SK-N-SH (cell line): ENCODE results near the gene TCF3. TPM values are rescaled to one million over a fixed set of nuclear protein-coding genes. Genes with fewer than 3 reads are reported as not detected.

Experiments
- CTCF ChIA-PET: fragments of 300-600, 350-600 bp; formaldehyde crosslinking; extraction: SDS; loops from one replicate; lab custom pipeline; 2021; lab: Yijun Ruan, JAX
- POLR2A ChIA-PET: fragments of 350-600 bp; sonication (Branson Sonifier 250); formaldehyde crosslinking; extraction: SDS; loops from one replicate; lab custom pipeline; 2020; ENCODE audit warnings: antibody characterized with exemption, inconsistent platforms; lab: Yijun Ruan, JAX
- DNase-seq: peaks from one replicate; pipeline ENCODE4 v3.0.0; 2012
- H2AFZ ChIP-seq: fragments of 200-600 bp; sonication (generic); 2 replicates; pipeline ENCODE4 v1.8.1; 2016; ENCODE audit warnings: antibody characterized with exemption, mild to moderate bottlenecking, low read depth
- H3F3A ChIP-seq: fragments of 200-600 bp; sonication (generic); replicated peaks from 2 replicates; pipeline ENCODE3; 2016; ENCODE audit warnings: antibody characterized with exemption, mild to moderate bottlenecking; ENCODE audit not compliant: insufficient read depth
- H3K27ac ChIP-seq, 2 experiments: fragments of 200-500 bp in 1 of 2; fragments of 200-600 bp in 1 of 2; sonication (Bioruptor generic) in 1 of 2; sonication (generic), shearing (Covaris generic) in 1 of 2; 2 replicates each; pipeline versions ENCODE4 v1.5.1 to v1.6.1; 2014 to 2016; ENCODE audit warnings: low read depth in 2 of 2, inconsistent platforms in 1 of 2, low read length in 1 of 2, mild to moderate bottlenecking in 1 of 2, mixed read lengths in 1 of 2
- H3K27me3 ChIP-seq: fragments of 200-600 bp; sonication (generic), shearing (Covaris generic); 2 replicates; pipeline ENCODE4 v1.6.1; 2016; ENCODE audit warnings: mixed run types; ENCODE audit not compliant: insufficient read depth
- H3K36me3 ChIP-seq, 2 experiments: fragments of 200-500 bp in 1 of 2; fragments of 200-600 bp in 1 of 2; sonication (Bioruptor generic) in 1 of 2; sonication (generic) in 1 of 2; replicated peaks in 1 of 2; 2 replicates each; pipeline versions ENCODE3 to v1.5.1; 2014 to 2016; ENCODE audit warnings: low read length in 1 of 2, mild to moderate bottlenecking in 1 of 2; ENCODE audit not compliant: insufficient read depth in 2 of 2, control insufficient read depth in 1 of 2
- H3K4me1 ChIP-seq, 2 experiments: fragments of 200-500 bp in 1 of 2; fragments of 200-600 bp in 1 of 2; sonication (Bioruptor generic) in 1 of 2; sonication (generic), shearing (Covaris generic) in 1 of 2; 2 replicates each; pipeline versions ENCODE4 v1.5.1 to v1.6.1; 2014 to 2016; ENCODE audit warnings: low read depth in 1 of 2, low read length in 1 of 2, mixed run types in 1 of 2; ENCODE audit not compliant: insufficient read depth in 2 of 2, control insufficient read depth in 1 of 2
- H3K4me2 ChIP-seq: fragments of 200-600 bp; sonication (generic), shearing (Covaris generic); 2 replicates; pipeline ENCODE4 v1.6.1; 2017; ENCODE audit warnings: mixed run types
- H3K4me3 ChIP-seq, 2 experiments: fragments of 200-500 bp in 1 of 2; fragments of 200-600 bp in 1 of 2; sonication (Bioruptor generic) in 1 of 2; sonication (generic), shearing (Covaris generic) in 1 of 2; 2 replicates each; pipeline versions ENCODE4 v1.5.1 to v1.8.1; 2014 to 2016; ENCODE audit warnings: low read depth in 2 of 2, inconsistent platforms in 1 of 2, low read length in 1 of 2, mild to moderate bottlenecking in 1 of 2, mixed read lengths in 1 of 2, moderate library complexity in 1 of 2
- H3K79me2 ChIP-seq: fragments of 200-600 bp; sonication (generic); 2 replicates; pipeline ENCODE4 v1.8.1; 2017; ENCODE audit warnings: mild to moderate bottlenecking; ENCODE audit not compliant: insufficient read depth
- H3K9ac ChIP-seq: fragments of 200-600 bp; sonication (generic); 2 replicates; pipeline ENCODE4 v1.6.1; 2017; ENCODE audit warnings: mixed run types
- H3K9me2 ChIP-seq: fragments of 200-600 bp; sonication (generic); 2 replicates; pipeline ENCODE4 v1.6.1; 2017; ENCODE audit warnings: mixed run types
- H3K9me3 ChIP-seq: fragments of 200-600 bp; sonication (generic); 2 replicates; pipeline ENCODE4 v1.6.1; 2017; ENCODE audit warnings: mixed run types, mild to moderate bottlenecking, moderate library complexity
- H4K20me1 ChIP-seq: fragments of 200-600 bp; sonication (generic); 2 replicates; pipeline ENCODE4 v1.6.1; 2017; ENCODE audit warnings: mild to moderate bottlenecking, mixed run types; ENCODE audit not compliant: insufficient read depth
- ELF1 ChIP-seq: IDR thresholded peaks from 2 replicates; pipeline ENCODE4 v1.4.0; 2012
- EP300 ChIP-seq, 2 experiments: IDR thresholded peaks; 2 replicates each; pipeline versions ENCODE4 v1.4.0 to v1.6.1; 2012; ENCODE audit warnings: borderline replicate concordance in 1 of 2, low read depth in 1 of 2, low read length in 1 of 2
- EZH2phosphoT487 ChIP-seq: fragments of 200-600 bp; sonication (generic); IDR thresholded peaks from 2 replicates; pipeline ENCODE4 v1.6.1; 2017; ENCODE audit warnings: low read depth, mixed run types, mild to moderate bottlenecking, antibody characterized with exemption, moderate library complexity, borderline replicate concordance
- FOSL2 ChIP-seq: IDR thresholded peaks from 2 replicates; pipeline ENCODE4 v1.4.0; 2012; ENCODE audit warnings: low read depth, mild to moderate bottlenecking, moderate library complexity, borderline replicate concordance
- FOXJ3 ChIP-seq: sonication (generic); formaldehyde crosslinking; IDR thresholded peaks from 2 replicates; pipeline ENCODE4 v1.5.1; 2020; ENCODE audit warnings: mild to moderate bottlenecking, missing genetic modification reagents
- FOXM1 ChIP-seq: IDR thresholded peaks from 2 replicates; pipeline ENCODE4 v1.4.0; 2012; ENCODE audit warnings: low read depth, mild to moderate bottlenecking
- GABPA ChIP-seq: IDR thresholded peaks from 2 replicates; pipeline ENCODE4 v1.4.0; 2012; ENCODE audit warnings: low read depth, mild to moderate bottlenecking
- GATA2 ChIP-seq: sonication (generic); formaldehyde crosslinking; IDR thresholded peaks from 2 replicates; pipeline ENCODE4 v1.5.0; 2020; ENCODE audit warnings: mild to moderate bottlenecking, missing genetic modification reagents
- MXI1 ChIP-seq: IDR thresholded peaks from 2 replicates; pipeline ENCODE4 v1.6.1; 2012; ENCODE audit warnings: mild to moderate bottlenecking, low read depth, low read length, improper control_type of control experiment
- NFIC ChIP-seq: IDR thresholded peaks from 2 replicates; pipeline ENCODE4 v1.4.0; 2012; ENCODE audit warnings: borderline replicate concordance
- NRF1 ChIP-seq: IDR thresholded peaks from 2 replicates; pipeline ENCODE4 v1.6.1; 2012; ENCODE audit warnings: low read depth, mild to moderate bottlenecking, low read length
- RAD21 ChIP-seq: IDR thresholded peaks from 2 replicates; pipeline ENCODE4 v1.6.1; 2012; ENCODE audit warnings: mild to moderate bottlenecking, low read length
- RCOR1 ChIP-seq: fragments of 150-350 bp; IDR thresholded peaks from 2 replicates; pipeline ENCODE4 v1.6.1; 2017; ENCODE audit warnings: antibody characterized with exemption, low read length
- REST ChIP-seq: IDR thresholded peaks from 2 replicates; pipeline ENCODE4 v1.6.1; 2012; ENCODE audit warnings: mild to moderate bottlenecking, low read depth, low read length, moderate library complexity
- RXRA ChIP-seq: IDR thresholded peaks from 2 replicates; pipeline ENCODE4 v1.4.0; 2012; ENCODE audit warnings: low read depth, mild to moderate bottlenecking, borderline replicate concordance
- SIN3A ChIP-seq: IDR thresholded peaks from 2 replicates; pipeline ENCODE4 v1.6.1; 2012; ENCODE audit warnings: low read depth, mild to moderate bottlenecking, low read length, moderate library complexity, borderline replicate concordance
- TAF1 ChIP-seq: IDR thresholded peaks from 2 replicates; pipeline ENCODE4 v1.6.1; 2012; ENCODE audit warnings: low read depth, mild to moderate bottlenecking, low read length, moderate library complexity, borderline replicate concordance
- USF1 ChIP-seq: IDR thresholded peaks from 2 replicates; pipeline ENCODE4 v1.4.0; 2012; ENCODE audit warnings: low read depth, borderline replicate concordance
- YY1 ChIP-seq: IDR thresholded peaks from 2 replicates; pipeline ENCODE4 v1.4.0; 2012; ENCODE audit warnings: low read depth, mild to moderate bottlenecking
- whole genome bisulfite sequencing: methylation state at CpG from one replicate; pipeline ENCODE4 v1.1.6; 2017; ENCODE audit warnings: low lambda C conversion rate; 5-methylcytosine and 5-hydroxymethylcytosine counted together
- polyA plus RNA-seq, 3 experiments: library from polyadenylated mRNA; depleted of rRNA; stranded (reverse); fragments of >200 nt; gene quantifications; 2 replicates each; pipeline ENCODE4 v1.2.3, GENCODE V29; 2012

TCF3 gene
- polyA plus RNA-seq, 1 of the 3 experiments (the other 2 are of a cell fraction) = 104 TPM

DNA sequence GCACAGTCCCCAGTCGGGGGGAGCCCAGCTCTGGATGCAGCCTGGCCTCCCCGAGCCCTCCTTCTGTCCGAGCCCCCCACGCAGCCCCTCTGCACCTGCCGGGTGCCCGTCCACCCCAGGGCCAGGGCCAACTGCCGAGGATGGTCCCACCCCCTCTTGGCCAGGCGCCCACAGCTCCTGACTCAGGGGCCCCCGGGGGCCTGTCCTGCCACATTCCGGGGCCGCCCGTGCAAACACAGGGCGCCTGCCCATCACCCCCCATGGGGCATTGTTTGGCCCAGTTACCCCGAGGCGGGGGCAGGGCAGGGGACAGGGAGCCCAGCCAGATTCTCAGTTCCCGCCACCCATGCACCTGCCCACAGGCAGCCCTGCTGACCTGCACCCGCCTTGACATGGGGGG is 5.3 kb upstream of the TCF3 start:
- H3K4me3 ChIP-seq = no peak overlapping the region
- H2AFZ ChIP-seq = no peak overlapping the region
- CTCF ChIA-PET = interaction anchor here (2.3 kb wide), 1 partner anchor 14 kb away, joined by 10 read pairs; no protein-coding TSS in a partner anchor
- H3K27me3 ChIP-seq = no peaks in the 10 kb centered on the region; the same call in 1 of the 2 replicates
- no peak overlapping the region for H3K4me2 ChIP-seq
- no peaks in the 10 kb centered on the region for H3K79me2 ChIP-seq
- TF ChIP-seq REST = no peak
- TF ChIP-seq GABPA = no peak
- no peak for TF ChIP-seq SIN3A
- TF ChIP-seq GATA2 (CRISPR knock-in tag) = no peak
- no peak for TF ChIP-seq FOXM1
- TF ChIP-seq FOSL2 = no peak
- TF ChIP-seq NFIC = no peak
- TF ChIP-seq FOXJ3 = no peak
- no peak for TF ChIP-seq RCOR1
- TF ChIP-seq TAF1 = no peak
- TF ChIP-seq RXRA = no peak
- TF ChIP-seq ELF1 = no peak
- no peak for TF ChIP-seq MXI1
- TF ChIP-seq RAD21 = no peak
- no peak for TF ChIP-seq YY1
- no peak for TF ChIP-seq USF1
- no peak for TF ChIP-seq EP300 (IDR thresholded peaks at IDR 0.05; ENCODE audit: borderline replicate concordance in 1 of 2, low read depth in 1 of 2, low read length in 1 of 2)
- TF ChIP-seq NRF1 = no peak
- TF ChIP-seq EZH2phosphoT487 = no peak
- H3K9ac ChIP-seq = no peak overlapping the region
- H4K20me1 ChIP-seq = no peaks in the 10 kb centered on the region
- DNase-seq = no peak
- H3K4me1 ChIP-seq = no peaks in the 10 kb centered on the region
- WGBS = 83% methylated on average over 8 of the region's 17 CpGs
- no peaks in the 10 kb centered on the region for H3K9me3 ChIP-seq
- no peaks in the 10 kb centered on the region for H3K36me3 ChIP-seq
- H3K9me2 ChIP-seq = no peaks in the 10 kb centered on the region
- no peak overlapping the region for H3K27ac ChIP-seq
- POLR2A ChIA-PET = no interaction called here
- peaks cover 3% of the 10 kb centered on the region for H3F3A ChIP-seq
